Measurements from ENCODE around the gene MYO15A. TPM values are rescaled to one million over a fixed set of nuclear protein-coding genes. Genes with fewer than 3 reads are reported as not detected.

MYO15A gene
- total and polyA plus RNA-seq, 8 donors = 0.31 to 10.5 (median 0.50) TPM; not detected in 1

- no peak for TF ChIP-seq POLR2A (IDR thresholded peaks at IDR 0.05)
- TF ChIP-seq, protein P1, sequence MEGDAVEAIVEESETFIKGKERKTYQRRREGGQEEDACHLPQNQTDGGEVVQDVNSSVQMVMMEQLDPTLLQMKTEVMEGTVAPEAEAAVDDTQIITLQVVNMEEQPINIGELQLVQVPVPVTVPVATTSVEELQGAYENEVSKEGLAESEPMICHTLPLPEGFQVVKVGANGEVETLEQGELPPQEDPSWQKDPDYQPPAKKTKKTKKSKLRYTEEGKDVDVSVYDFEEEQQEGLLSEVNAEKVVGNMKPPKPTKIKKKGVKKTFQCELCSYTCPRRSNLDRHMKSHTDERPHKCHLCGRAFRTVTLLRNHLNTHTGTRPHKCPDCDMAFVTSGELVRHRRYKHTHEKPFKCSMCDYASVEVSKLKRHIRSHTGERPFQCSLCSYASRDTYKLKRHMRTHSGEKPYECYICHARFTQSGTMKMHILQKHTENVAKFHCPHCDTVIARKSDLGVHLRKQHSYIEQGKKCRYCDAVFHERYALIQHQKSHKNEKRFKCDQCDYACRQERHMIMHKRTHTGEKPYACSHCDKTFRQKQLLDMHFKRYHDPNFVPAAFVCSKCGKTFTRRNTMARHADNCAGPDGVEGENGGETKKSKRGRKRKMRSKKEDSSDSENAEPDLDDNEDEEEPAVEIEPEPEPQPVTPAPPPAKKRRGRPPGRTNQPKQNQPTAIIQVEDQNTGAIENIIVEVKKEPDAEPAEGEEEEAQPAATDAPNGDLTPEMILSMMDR (IDR thresholded peaks at IDR 0.05) = no peak
- TF ChIP-seq EP300 (IDR thresholded peaks at IDR 0.05) = no peak
- no peak for TF ChIP-seq POLR2AphosphoS5 (IDR thresholded peaks at IDR 0.05)
- Histone ChIP-seq H3K4me3 (no peak overlapping the region), H3K36me3 (no peaks in the 10 kb centered on the region), H3K4me1 (no peaks in the 10 kb centered on the region), H3K9me3 (peaks cover 0 to 7% (median 3%) of the 10 kb centered on the region in 4 donors), H3K27ac (no peak overlapping the region), H3K27me3 (no peaks in the 10 kb centered on the region)
- intact Hi-C loops (cut with DNase I; ENCODE audit: low total_unique reads) = no loop called here
- peak in 1 of 2 donors; percentile 44 for DNase-seq
- 51 to 62% (median 53%) methylated on average over 4 to 5 of the region's 5 CpGs for WGBS, 5 donors
Observed at GRCh38 chr17:18166894-18167293, 58.3 kb downstream of the MYO15A start.

DNA sequence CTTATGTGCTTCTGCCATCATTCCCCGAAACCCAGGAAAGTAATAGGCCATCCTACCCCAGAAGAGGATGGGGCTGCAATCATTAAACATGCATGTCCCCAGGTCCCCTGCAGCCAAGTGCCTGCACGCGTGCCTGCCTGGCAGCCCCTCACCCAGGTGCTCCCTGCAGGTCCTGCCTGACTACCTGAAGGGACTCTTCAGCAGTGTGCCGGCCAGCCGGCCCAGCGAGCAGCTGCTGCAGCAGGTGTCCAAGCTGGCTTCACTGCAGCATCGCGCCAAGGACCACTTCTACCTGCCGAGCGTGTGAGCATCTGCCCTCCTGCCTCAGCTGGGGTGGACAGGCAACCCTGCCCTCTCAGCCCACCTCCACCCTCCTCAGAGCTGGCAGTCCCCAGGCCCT, 58.9 kb downstream of the MYO15A start:
- no peaks in the 10 kb centered on the region for H3K27me3 ChIP-seq
- TF ChIP-seq, protein P1 (IDR thresholded peaks at IDR 0.05) = no peak
- TF ChIP-seq EP300 (IDR thresholded peaks at IDR 0.05) (no peak), POLR2A (IDR thresholded peaks at IDR 0.05) (no peak), POLR2AphosphoS5 (IDR thresholded peaks at IDR 0.05) (no peak)
- DNase-seq = no peak
- H3K9me3 ChIP-seq = peaks cover 0 to 7% (median 3%) of the 10 kb centered on the region in 4 donors
- 80 to 93% (median 92%) methylated on average over 6 to 10 of the region's 10 CpGs for WGBS, 5 donors
- no peaks in the 10 kb centered on the region for H3K4me1 ChIP-seq
- H3K36me3 ChIP-seq = no peaks in the 10 kb centered on the region
- H3K4me3 ChIP-seq = no peak overlapping the region
- H3K27ac ChIP-seq = no peak overlapping the region
- intact Hi-C loops (cut with DNase I; ENCODE audit: low total_unique reads) = no loop called here

DNA sequence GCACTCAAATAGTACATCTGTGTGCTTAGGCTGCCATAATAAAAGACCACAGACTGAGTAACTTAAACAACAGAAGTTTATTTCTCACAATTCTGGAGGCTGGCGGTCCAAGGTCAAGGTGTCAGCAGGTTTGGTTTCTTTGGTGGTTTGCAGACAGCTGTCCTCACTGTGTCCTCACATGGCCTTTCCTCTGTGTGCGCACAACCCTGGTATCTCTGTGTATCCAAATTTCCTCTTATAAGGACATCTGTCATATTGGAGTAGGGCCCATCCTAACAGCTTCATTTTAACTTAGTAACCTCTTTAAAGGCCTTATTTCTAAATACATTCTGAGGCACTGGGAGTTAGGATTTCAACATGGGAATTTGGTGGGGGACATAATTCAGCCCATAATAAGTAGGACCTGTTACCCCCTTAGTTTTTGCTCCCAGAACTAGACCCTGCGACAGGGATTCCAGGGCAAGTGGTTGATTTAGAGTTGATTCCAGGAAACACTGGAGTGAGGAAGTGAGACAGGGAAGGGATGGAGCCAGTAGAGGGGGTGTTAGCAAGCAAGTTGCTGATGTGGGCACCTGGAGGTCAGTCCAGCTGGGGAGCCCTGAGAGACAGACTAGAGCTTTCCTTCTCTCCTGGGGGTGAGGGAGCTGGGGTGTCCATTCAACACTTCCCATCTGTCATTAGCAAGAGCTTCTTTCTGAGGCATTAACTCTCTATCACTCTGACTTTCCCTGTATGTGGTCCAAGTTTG, 64.1 kb downstream of the MYO15A start:
- Histone ChIP-seq H3K36me3 (no peaks in the 10 kb centered on the region), H3K27ac (no peak overlapping the region), H3K27me3 (no peaks in the 10 kb centered on the region), H3K9me3 (no peaks in the 10 kb centered on the region), H3K4me3 (no peak overlapping the region), H3K4me1 (no peaks in the 10 kb centered on the region)
- TF ChIP-seq EP300 (IDR thresholded peaks at IDR 0.05) = no peak
- TF ChIP-seq, protein P1 (IDR thresholded peaks at IDR 0.05) = no peak
- TF ChIP-seq POLR2A (IDR thresholded peaks at IDR 0.05) = no peak
- no peak for TF ChIP-seq POLR2AphosphoS5 (IDR thresholded peaks at IDR 0.05)
- no peak for DNase-seq
- intact Hi-C loops (cut with DNase I; ENCODE audit: low total_unique reads) = no loop called here
- WGBS, 5 donors = 72 to 76% (median 75%) methylated on average over 3 of the region's 3 CpGs

- WGBS, 5 donors = 92 to 97% (median 96%) methylated on average over 13 to 14 of the region's 14 CpGs
- TF ChIP-seq, protein P1 (IDR thresholded peaks at IDR 0.05) = no peak
- TF ChIP-seq POLR2AphosphoS5 (IDR thresholded peaks at IDR 0.05) = no peak
- TF ChIP-seq POLR2A (IDR thresholded peaks at IDR 0.05) = no peak
- no peak for TF ChIP-seq EP300 (IDR thresholded peaks at IDR 0.05)
- H3K9me3 ChIP-seq = no peaks in the 10 kb centered on the region
- H3K36me3 ChIP-seq = no peaks in the 10 kb centered on the region
- no peak overlapping the region for H3K27ac ChIP-seq
- no peak for DNase-seq
- H3K4me3 ChIP-seq = no peak overlapping the region
- intact Hi-C loops (cut with DNase I; ENCODE audit: low total_unique reads) = no loop called here
- H3K4me1 ChIP-seq = peaks cover 0 to under 1% (median 0%) of the 10 kb centered on the region in 4 donors
- H3K27me3 ChIP-seq = no peaks in the 10 kb centered on the region
Observed at GRCh38 chr17:18173740-18174139, 65.2 kb downstream of the MYO15A start.

Measured in stomach (tissue), 9 donors.